PC-3 (cell line): ENCODE data around the gene CHST11. TPM values are rescaled to one million over a fixed set of nuclear protein-coding genes. Genes with fewer than 3 reads are reported as not detected.
A peak's percentile ranks its signal among the peaks of the same experiment; 100 is the strongest.

Source experiments
- ATAC-seq: fragments of 200-7000 bp; cut with Tn5 transposase; 2 replicates; pipeline ENCODE4 v1.9.1; 2020; ENCODE audit warnings: mild to moderate bottlenecking, moderate library complexity
- BruUV-seq: library from RNA; stranded (reverse); fragments of 400-500 nt; replicated peaks from 2 replicates; lab custom pipeline; 2021; lab: Mats Ljungman, UMichigan
- CTCF ChIA-PET: fragments of 300-600 bp; sonication (Branson Sonifier 250); formaldehyde crosslinking; loops from one replicate; lab custom pipeline; 2022; ENCODE audit warnings: antibody characterized with exemption; lab: Charles Lee
- POLR2A ChIA-PET: fragments of 300-600 bp; sonication (Branson Sonifier 250); formaldehyde crosslinking; loops from one replicate; lab custom pipeline; 2022; ENCODE audit warnings: antibody characterized with exemption; ENCODE audit not compliant: unreplicated experiment; lab: Charles Lee
- DNase-seq: peaks from one replicate; pipeline ENCODE4 v3.0.0-alpha.2; 2015
- H2AFZ ChIP-seq: fragments of 300-600 bp; sonication (generic); 2 replicates; pipeline ENCODE4 v1.6.0; 2016; ENCODE audit warnings: antibody characterized with exemption, low read length
- H3F3A ChIP-seq: fragments of 300-600 bp; sonication (generic); one replicate; pipeline ENCODE4 v1.6.0; 2017; ENCODE audit warnings: antibody characterized with exemption, low read length, control low read depth, mild to moderate bottlenecking; ENCODE audit not compliant: unreplicated experiment
- H3K27ac ChIP-seq: fragments of 300-600 bp; sonication (generic); 2 replicates; pipeline ENCODE4 v1.5.1; 2016; ENCODE audit warnings: mild to moderate bottlenecking, low read length
- H3K27me3 ChIP-seq: fragments of 300-600 bp; sonication (generic); 2 replicates; pipeline ENCODE4 v1.6.1; 2016; ENCODE audit warnings: low read length, mixed read lengths
- H3K36me3 ChIP-seq: fragments of 300-600 bp; sonication (generic); 2 replicates; pipeline ENCODE4 v1.6.1; 2016; ENCODE audit warnings: low read depth, mixed run types, low read length, mixed read lengths
- H3K4me1 ChIP-seq: fragments of 300-600 bp; sonication (generic); 2 replicates; pipeline ENCODE4 v1.5.1; 2016; ENCODE audit warnings: low read length; ENCODE audit not compliant: insufficient read depth
- H3K4me2 ChIP-seq: fragments of 300-600 bp; sonication (generic); 2 replicates; pipeline ENCODE4 v1.6.0; 2016; ENCODE audit warnings: low read length
- H3K4me3 ChIP-seq: fragments of 300-600 bp; sonication (generic); 2 replicates; pipeline ENCODE4 v1.5.1; 2016; ENCODE audit warnings: mild to moderate bottlenecking, low read length, mixed read lengths
- H3K79me2 ChIP-seq: fragments of 300-600 bp; sonication (generic); 2 replicates; pipeline ENCODE4 v1.6.1; 2017; ENCODE audit warnings: low read length, mixed read lengths
- H3K9ac ChIP-seq: fragments of 300-600 bp; sonication (generic); 2 replicates; pipeline ENCODE4 v1.6.0; 2016; ENCODE audit warnings: mild to moderate bottlenecking, low read length
- H3K9me2 ChIP-seq: fragments of 300-600 bp; sonication (generic); replicated peaks from 2 replicates; pipeline ENCODE4 v1.6.1; 2016; ENCODE audit warnings: mixed run types, low read length, mixed read lengths
- H3K9me3 ChIP-seq: fragments of 300-600 bp; sonication (generic); 2 replicates; pipeline ENCODE4 v1.6.1; 2016; ENCODE audit warnings: low read length, mixed read lengths
- H4K20me1 ChIP-seq: fragments of 300-600 bp; sonication (generic); 2 replicates; pipeline ENCODE4 v1.6.1; 2016; ENCODE audit warnings: low read length, mixed read lengths
- EZH2 ChIP-seq: fragments of 300-600 bp; sonication (generic); IDR thresholded peaks from one replicate; pipeline ENCODE4 v1.6.1; 2017; ENCODE audit warnings: antibody characterized with exemption, mild to moderate bottlenecking, low read length; ENCODE audit not compliant: unreplicated experiment
- EZH2phosphoT487 ChIP-seq: fragments of 300-600 bp; sonication (generic); IDR thresholded peaks from 2 replicates; pipeline ENCODE4 v1.6.1; 2018; ENCODE audit warnings: mild to moderate bottlenecking, antibody characterized with exemption, low read length, borderline replicate concordance
- intact Hi-C: fragments of 100-400 bp; cut with micrococcal nuclease; formaldehyde crosslinking; loops from 2 replicates; pipeline ENCODE4 v1.9.0; 2023
- total RNA-seq: library from RNA; depleted of rRNA; stranded (reverse); fragments of >200 nt; gene quantifications from 2 replicates; pipeline ENCODE4 v1.2.3, GENCODE V29; 2014
- TF ChIP-seq, protein P1 (sequence below): fragments of 300-600 bp; sonication (generic); conservative IDR thresholded peaks from 2 replicates; pipeline ENCODE4 v1.5.1; 2017; ENCODE audit warnings: antibody characterized with exemption, low read depth, mild to moderate bottlenecking, low read length

CHST11 gene
- total RNA-seq, 1 experiment from 2014 or later: 53.5 TPM

DNA sequence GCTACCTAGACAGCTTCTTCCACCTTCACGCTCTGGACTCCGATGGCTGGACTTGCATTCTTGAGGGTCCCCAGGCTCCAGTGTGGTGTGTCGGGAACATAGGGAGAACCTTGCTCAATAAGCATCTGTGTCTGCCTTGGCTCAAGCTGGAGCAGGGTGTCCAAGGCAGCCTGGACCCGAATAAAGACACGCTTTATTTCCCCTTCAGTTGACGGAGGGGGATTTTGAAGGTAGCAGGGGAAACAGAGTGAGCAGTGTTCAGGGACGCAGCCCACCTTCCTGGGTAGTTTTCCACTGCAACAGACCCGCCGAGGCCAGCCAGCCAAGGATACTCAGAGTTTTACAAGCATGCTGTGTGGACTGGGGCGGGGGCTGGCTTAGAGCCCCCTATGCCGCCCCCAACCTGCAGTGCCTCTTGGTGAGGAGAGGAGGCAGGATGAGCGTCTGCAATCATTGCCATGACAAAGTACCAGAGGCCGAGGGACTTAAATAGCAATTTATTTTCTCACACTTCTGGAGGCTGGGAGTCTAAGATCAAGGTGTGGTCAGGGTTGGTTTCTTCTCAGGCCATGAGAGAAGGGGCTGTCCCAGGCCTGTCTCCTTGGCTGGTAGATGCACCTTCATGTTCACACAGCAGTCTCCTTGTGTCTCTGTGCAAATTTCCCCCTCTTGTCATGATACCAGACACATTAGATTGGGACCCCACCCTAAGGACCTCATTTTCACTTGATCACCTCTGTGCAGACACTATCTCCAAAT is 201.2 kb downstream of the CHST11 start:
- no peak overlapping the region for H3K4me2 ChIP-seq
- intact Hi-C loops: no loop called here

DNA sequence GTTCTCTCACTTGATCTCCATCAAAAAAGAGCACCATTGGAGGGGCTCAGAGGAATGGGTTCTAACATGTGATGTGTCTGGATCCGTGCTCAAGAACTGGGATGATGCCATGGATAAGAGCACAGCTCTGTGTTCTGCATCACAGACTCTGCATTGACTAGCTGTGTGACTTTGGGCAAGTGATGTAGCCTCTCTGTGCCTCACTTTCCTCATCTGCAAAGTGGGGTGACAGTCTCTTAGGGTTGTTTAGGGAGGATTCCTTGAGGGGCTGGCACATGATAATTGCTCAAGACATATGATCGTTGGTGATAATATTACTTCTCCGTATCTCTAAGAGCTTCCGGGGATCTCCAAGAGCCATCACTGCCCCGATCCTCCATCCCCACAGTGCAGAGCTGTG is 202.3 kb downstream of the CHST11 start:
- no TSS peak for BruUV-seq
- Histone ChIP-seq H3K9me2 (no peaks in the 10 kb centered on the region), H3K27ac (no peak overlapping the region), H3F3A (no peaks in the 10 kb centered on the region), H3K9ac (no peak overlapping the region), H3K36me3 (no peaks in the 10 kb centered on the region), H3K4me3 (no peak overlapping the region), H4K20me1 (no peaks in the 10 kb centered on the region), H2AFZ (no peak overlapping the region), H3K27me3 (no peaks in the 10 kb centered on the region), H3K4me2 (no peak overlapping the region), H3K4me1 (peaks cover 15% of the 10 kb centered on the region), H3K9me3 (no peaks in the 10 kb centered on the region), H3K79me2 (no peaks in the 10 kb centered on the region)
- intact Hi-C loops: no loop called here
- TF ChIP-seq, protein P1, sequence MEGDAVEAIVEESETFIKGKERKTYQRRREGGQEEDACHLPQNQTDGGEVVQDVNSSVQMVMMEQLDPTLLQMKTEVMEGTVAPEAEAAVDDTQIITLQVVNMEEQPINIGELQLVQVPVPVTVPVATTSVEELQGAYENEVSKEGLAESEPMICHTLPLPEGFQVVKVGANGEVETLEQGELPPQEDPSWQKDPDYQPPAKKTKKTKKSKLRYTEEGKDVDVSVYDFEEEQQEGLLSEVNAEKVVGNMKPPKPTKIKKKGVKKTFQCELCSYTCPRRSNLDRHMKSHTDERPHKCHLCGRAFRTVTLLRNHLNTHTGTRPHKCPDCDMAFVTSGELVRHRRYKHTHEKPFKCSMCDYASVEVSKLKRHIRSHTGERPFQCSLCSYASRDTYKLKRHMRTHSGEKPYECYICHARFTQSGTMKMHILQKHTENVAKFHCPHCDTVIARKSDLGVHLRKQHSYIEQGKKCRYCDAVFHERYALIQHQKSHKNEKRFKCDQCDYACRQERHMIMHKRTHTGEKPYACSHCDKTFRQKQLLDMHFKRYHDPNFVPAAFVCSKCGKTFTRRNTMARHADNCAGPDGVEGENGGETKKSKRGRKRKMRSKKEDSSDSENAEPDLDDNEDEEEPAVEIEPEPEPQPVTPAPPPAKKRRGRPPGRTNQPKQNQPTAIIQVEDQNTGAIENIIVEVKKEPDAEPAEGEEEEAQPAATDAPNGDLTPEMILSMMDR: no peak
- TF ChIP-seq EZH2phosphoT487 (no peak), EZH2 (no peak)
- ATAC-seq (no peak), DNase-seq (no peak)
- ChIA-PET CTCF (no interaction called here), POLR2A (no interaction called here)

More for the DNA sequence above, 201.2 kb downstream of the CHST11 start:
- no peak overlapping the region for H3K9ac ChIP-seq
- peaks cover 11% of the 10 kb centered on the region for H3K4me1 ChIP-seq
- no peak overlapping the region for H2AFZ ChIP-seq
- no peaks in the 10 kb centered on the region for H3K9me2 ChIP-seq
- H3K4me3 ChIP-seq: no peak overlapping the region
- no peaks in the 10 kb centered on the region for H3K36me3 ChIP-seq
- ATAC-seq (no peak), DNase-seq (no peak)
- no peak overlapping the region for H3K27ac ChIP-seq
- H3K9me3 ChIP-seq: no peaks in the 10 kb centered on the region
- ChIA-PET CTCF (no interaction called here), POLR2A (no interaction called here)
- H4K20me1 ChIP-seq: no peaks in the 10 kb centered on the region
- no peaks in the 10 kb centered on the region for H3K27me3 ChIP-seq
- H3F3A ChIP-seq: no peaks in the 10 kb centered on the region
- no TSS peak for BruUV-seq
- TF ChIP-seq EZH2phosphoT487 (no peak), EZH2 (no peak)
- TF ChIP-seq, protein P1: no peak
- H3K79me2 ChIP-seq: no peaks in the 10 kb centered on the region

DNA sequence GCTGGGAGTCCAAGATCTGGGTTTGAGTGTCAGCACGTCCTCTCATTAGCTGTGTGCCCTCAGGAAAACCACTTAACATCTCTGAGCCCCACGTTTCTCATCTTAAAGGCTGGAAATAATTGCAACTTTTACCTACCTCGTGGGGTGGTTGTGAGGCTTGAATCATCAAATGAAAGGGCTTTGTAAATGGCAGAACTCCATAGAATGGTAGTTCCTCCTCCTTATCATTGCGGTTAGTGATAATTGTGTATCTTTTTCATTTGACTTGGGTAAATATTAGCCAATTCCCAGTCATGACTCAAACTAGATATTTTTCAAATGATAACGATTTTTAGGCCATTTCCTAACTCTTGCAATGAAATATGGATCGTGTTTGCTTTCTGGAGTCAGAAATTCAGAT is 205.5 kb downstream of the CHST11 start:
- DNase-seq: peak; percentile 78
- POLR2A ChIA-PET: interaction anchor here (0.7 kb wide), 1 partner anchor 73 kb away, joined by 3 read pairs; no protein-coding TSS in a partner anchor

More for the DNA sequence above, 205.5 kb downstream of the CHST11 start:
- H3K4me2 ChIP-seq: peak overlapping the region; percentile 29
- BruUV-seq: no TSS peak
- H3K9me2 ChIP-seq: no peaks in the 10 kb centered on the region
- CTCF ChIA-PET: no interaction called here
- ATAC-seq: peak; percentile 66
- H3K9me3 ChIP-seq: no peaks in the 10 kb centered on the region
- H3K27me3 ChIP-seq: no peaks in the 10 kb centered on the region
- no peak overlapping the region for H3K4me3 ChIP-seq
- H3K4me1 ChIP-seq: peaks cover 23% of the 10 kb centered on the region
- no peak overlapping the region for H3K9ac ChIP-seq
- intact Hi-C loops: loop anchor here (5.0 kb wide), 2 partner anchors 215 to 280 kb away; no protein-coding TSS in a partner anchor
- H3K79me2 ChIP-seq: no peaks in the 10 kb centered on the region
- no peaks in the 10 kb centered on the region for H3F3A ChIP-seq
- 0 out of 2 replicates have a peak overlapping the region, but pooled peaks have one; percentile 3 for H3K27ac ChIP-seq
- no peak overlapping the region for H2AFZ ChIP-seq
- no peak for TF ChIP-seq EZH2phosphoT487
- no peaks in the 10 kb centered on the region for H3K36me3 ChIP-seq
- no peaks in the 10 kb centered on the region for H4K20me1 ChIP-seq
